Activated naive CD4-positive, alpha-beta T cell treated with anti-CD3 and anti-CD28 coated beads, Interleukin-2, amount 50 U/mL, for 72 hours (primary cell): ENCODE data around the gene TMPRSS15. TPM values are rescaled to one million over a fixed set of nuclear protein-coding genes. Genes with fewer than 3 reads are reported as not detected.
"Not testable (repeated sequence)": the region's sequence is repeated elsewhere in the genome, so short reads cannot be mapped to it uniquely, and the experiment has no call there.

ENCODE experiments used
- ATAC-seq, 2 donors: fragments of 150-1000 bp; cut with Tn5 transposase; 2 replicates each; pipeline ENCODE4 v1.10.0; 2021; ENCODE audit warnings: mild to moderate bottlenecking in 2 of 2, moderate library complexity in 2 of 2
- DNase-seq, 2 donors: peaks; one replicate each; pipeline ENCODE4 v3.0.0; 2021 to 2022; ENCODE audit warnings: low spot score in 2 of 2
- H3K27ac Mint-ChIP-seq, 2 donors: one replicate each; pipeline ENCODE4 v1.8.0; 2022; ENCODE audit warnings: mild to moderate bottlenecking in 2 of 2, mixed read lengths in 2 of 2
- H3K36me3 Mint-ChIP-seq, 2 donors: one replicate each; pipeline ENCODE4 v1.8.0; 2022; ENCODE audit warnings: mixed read lengths in 2 of 2
- H3K9me3 Mint-ChIP-seq, 2 donors: one replicate each; pipeline ENCODE4 v1.8.0; 2022; ENCODE audit warnings: mixed read lengths in 2 of 2
- total RNA-seq, 2 donors: library from RNA; stranded (reverse); gene quantifications; one replicate each; pipeline ENCODE4 v1.2.3, GENCODE V29; 2022

The TMPRSS15 gene
- not detected for total RNA-seq

DNA sequence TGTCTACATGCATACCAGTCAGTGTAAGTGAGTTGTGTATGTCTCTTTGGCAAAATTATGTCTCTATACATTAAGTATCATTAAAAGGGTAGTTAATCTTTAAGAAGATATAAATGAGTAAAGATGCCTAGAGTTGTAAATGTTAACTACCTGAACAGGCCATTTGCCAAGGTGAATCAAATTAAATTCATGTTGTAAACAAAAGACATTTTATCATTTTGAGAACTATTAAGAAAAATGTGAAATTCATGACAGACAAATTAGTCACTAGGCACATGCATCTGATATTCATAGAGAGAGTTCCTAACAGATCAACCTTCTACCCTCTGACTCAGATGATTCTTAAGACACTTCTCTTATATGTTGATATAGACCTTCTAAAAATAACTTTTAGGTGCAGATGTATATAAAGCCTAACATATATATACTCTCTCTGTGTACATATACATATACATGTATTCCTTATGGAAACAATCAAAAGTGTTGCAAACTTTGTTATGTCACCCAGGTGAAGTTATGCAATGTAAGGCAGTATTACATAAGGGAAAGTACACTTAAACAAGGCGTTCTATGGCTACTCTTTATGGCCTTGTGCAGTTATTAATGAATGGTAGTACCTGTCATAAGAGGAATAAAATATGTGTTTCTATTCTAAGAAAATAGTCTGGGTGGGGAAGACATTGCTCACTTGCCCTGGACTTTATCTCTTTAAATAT lies at the start of gene TMPRSS15:
Gene TMPRSS15, minus strand, starts transcription at position 51 of the 716 bp plus-strand sequence. CDS start 163 bp downstream, outside the sequence.
- H3K36me3 Mint-ChIP-seq = no peaks in the 10 kb centered on the region
- no peak for DNase-seq
- H3K27ac Mint-ChIP-seq = no peak within 1 kb of the TSS
- H3K9me3 Mint-ChIP-seq = no peaks in the 10 kb centered on the region
- no peak for ATAC-seq

DNA sequence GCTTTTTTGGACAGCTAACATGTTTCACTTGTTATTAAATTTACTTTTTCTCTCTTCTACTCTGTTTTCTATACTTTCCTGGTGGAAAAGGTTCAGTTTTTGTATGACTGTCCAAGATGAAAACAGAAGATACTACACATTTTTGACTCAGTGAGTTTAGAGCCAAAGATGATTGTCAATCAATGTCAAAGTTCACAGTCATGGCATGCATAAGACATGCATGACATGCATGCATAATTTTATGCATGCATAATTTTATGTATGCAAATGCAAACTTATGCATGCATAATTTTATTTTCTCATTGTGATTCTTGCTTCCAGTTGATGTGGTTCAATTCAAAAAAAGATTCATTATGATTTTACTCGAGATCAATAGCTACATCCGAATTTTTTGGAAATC lies 48.1 kb upstream of the TMPRSS15 start:
- no peak overlapping the region for H3K27ac Mint-ChIP-seq
- ATAC-seq (no peak), DNase-seq (no peak)
- H3K36me3 Mint-ChIP-seq = no peaks in the 10 kb centered on the region
- peaks cover 6 to 7% of the 10 kb centered on the region in 2 donors for H3K9me3 Mint-ChIP-seq

DNA sequence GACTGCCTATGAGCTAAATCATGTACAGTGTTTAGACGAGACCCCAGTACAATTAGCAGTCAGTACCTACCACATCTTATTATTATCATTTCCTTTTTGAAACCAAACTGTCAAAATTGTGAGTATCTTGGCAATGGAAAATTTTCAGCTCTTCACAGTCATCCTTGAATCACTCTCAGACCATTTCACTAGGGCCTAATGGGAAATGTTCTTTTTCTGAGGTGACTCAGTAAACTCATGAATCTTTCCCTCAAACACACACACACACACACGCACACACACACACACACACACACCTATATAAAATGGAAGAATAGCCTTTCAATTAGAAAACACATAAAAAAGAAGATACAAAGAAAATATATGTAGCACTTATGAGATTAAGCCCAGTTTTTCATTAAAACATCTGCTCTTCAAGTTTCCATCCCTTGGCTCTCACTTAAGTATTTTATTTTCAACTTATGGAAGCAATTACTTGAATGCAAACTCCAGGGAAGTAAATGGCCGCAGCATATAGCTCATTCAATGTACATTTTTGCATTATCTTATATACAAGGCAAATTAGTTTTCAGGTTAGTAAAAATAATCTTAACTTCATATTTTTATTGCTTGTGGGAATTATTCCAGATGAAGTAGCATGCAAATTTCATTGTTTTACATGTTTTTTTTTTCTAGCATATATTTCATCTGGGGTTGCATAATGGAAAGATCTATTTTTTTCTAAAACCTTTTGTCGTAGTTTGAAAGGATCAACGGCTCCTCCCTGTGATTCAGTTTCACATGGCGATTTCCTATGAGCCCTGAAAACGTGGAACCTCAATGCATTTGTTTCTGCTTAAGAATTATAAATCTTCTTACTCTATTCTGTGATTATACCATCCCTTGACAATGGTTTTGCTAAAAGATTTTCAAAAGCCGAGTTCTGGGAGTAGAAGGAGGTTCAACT lies 46.3 kb upstream of the TMPRSS15 start:
- Mint-ChIP-seq H3K36me3 (no peaks in the 10 kb centered on the region), H3K27ac (peak overlapping the region in 1 of 2 donors; percentile 25), H3K9me3 (peaks cover 10 to 15% of the 10 kb centered on the region in 2 donors)
- no peak for DNase-seq
- no peak for ATAC-seq

DNA sequence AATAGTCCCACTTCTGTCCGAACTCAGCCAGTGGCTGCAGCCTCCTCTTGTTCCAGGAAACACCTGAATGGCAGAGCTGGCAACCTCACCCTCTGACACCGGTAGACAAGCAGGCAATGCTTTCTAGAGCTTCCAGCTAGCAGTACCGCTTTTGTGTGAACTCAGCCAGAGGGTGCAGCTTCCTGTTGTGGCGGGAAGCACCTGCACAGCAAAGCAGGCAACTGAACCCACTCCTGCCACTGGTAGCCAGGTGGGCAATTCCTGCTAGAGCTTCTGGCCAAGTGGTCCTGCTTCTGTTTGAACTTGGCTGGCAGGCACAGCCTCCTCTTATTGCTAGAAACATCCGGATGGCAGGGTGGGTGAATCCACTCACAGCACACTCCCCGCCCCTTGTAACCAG lies 40.1 kb upstream of the TMPRSS15 start:
- ATAC-seq (no peak), DNase-seq (no peak)
- no peaks in the 10 kb centered on the region for H3K36me3 Mint-ChIP-seq
- peaks cover 17 to 25% of the 10 kb centered on the region in 2 donors for H3K9me3 Mint-ChIP-seq
- H3K27ac Mint-ChIP-seq = no peak overlapping the region

DNA sequence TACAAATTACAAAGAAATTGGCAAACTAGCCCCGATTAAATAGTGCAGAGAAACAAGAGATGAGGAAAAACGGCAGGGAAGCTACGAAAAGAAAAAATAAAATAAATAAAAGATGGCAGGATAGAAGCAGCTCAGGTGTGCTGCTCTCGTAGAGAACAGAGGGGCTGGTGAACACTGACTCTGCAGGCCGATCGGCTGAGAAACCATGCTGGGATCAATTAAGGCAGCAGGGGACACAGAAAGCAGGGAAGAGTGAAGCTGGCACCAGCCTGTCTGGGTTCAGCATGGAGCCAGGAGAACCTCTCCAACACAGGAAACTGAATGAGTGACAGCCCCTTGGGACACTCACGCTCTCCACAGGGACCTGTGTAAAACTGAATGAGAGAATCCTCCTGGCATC lies 39.5 kb upstream of the TMPRSS15 start:
- DNase-seq (no peak), ATAC-seq (no peak)
- no peaks in the 10 kb centered on the region for H3K36me3 Mint-ChIP-seq
- peaks cover 17 to 25% of the 10 kb centered on the region in 2 donors for H3K9me3 Mint-ChIP-seq
- no peak overlapping the region for H3K27ac Mint-ChIP-seq

DNA sequence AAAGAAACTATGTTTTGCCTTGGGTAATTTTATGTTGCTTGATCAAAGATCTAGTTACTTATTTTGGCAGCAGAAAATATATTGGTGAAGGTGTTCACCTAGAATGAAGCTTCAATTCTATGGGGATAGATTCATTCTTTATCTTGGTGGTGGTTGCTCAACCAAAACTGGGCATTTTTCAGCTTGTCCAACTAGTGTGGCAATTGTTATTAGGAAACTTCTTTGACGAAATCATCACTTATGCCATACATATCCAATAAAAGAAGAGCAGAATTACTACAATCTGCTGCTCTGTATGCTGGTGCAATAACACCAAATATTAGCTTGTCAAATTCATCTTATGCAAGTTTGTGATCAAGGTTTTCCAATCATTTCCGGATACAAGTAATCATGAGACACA lies 26.8 kb upstream of the TMPRSS15 start:
- no peak for ATAC-seq
- no peak overlapping the region for H3K27ac Mint-ChIP-seq
- DNase-seq = no peak
- no peaks in the 10 kb centered on the region for H3K9me3 Mint-ChIP-seq
- no peaks in the 10 kb centered on the region for H3K36me3 Mint-ChIP-seq

DNA sequence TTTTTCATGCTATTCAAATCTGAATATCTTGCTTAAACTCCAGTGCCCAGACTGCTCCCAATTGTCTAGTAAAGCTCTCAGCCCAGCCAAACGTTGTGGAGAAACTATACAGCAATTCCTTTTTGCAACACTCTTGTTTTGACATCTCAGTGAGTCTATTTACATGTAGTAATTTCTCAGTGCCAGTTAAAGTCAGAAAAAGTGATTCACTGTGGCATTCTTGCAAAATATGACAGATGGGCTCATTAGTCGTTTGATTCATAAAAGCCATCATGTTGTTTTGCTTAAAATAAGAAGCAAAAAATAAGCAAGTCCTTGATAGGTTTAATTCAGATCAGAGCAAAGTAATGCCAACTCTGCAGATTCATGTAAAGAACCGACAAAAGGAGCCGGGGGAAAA lies 20.7 kb upstream of the TMPRSS15 start:
- H3K36me3 Mint-ChIP-seq = no peaks in the 10 kb centered on the region

DNA sequence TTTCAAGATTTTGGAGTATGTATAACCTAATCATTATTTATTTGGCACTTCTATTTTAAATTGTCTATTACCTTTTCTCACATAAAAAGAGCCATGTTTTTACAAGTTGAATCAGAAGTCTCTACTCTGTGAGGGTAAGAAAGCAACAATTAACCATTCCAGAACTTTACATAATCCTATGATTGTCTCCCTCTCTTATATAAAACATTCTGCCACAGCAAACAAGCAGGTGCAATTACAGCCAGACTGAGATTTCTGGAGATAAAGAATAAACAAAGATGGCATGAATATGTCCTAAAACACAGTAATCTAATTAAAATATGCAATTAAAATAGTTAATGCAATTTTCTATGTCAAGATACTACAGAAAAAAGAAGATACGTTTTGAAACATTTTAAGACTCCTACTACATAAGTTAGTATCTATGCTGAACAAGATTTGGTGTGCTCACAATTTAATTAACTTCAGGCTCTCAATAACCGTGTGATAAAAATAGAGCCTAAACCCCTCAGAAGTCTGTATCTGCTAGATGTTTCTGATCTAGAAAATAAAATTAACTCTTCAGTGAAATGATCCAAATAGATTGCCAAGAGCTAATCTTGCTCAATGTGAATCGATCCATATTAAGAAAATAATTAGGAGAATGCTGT lies 13.7 kb upstream of the TMPRSS15 start:
- no peak for ATAC-seq
- H3K27ac Mint-ChIP-seq = no peak overlapping the region
- no peaks in the 10 kb centered on the region for H3K36me3 Mint-ChIP-seq
- peaks cover 0 to 13% of the 10 kb centered on the region in 2 donors for H3K9me3 Mint-ChIP-seq
- DNase-seq = no peak

More for the DNA sequence above, 20.7 kb upstream of the TMPRSS15 start:
- DNase-seq (no peak), ATAC-seq (no peak)
- Mint-ChIP-seq H3K9me3 (peaks cover 0 to 5% of the 10 kb centered on the region in 2 donors), H3K27ac (no peak overlapping the region)

DNA sequence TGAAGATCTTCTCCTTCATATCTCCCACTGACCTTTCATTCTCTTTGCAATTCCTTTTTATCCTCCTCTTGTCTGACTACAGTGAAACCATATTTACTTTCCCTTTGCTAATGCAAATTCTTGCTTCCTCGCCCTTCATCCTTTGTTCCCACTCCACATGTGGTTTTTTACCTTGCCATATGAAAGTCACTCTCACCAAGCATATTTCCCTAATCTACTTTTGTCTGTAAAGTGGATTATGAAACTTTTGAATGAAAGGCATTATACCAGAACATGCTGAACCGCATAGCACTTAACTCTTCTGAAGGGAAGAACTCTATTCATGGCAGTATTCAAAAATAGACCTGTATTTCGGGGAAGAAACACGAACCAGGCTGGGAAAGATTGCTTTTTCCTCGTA lies 8.0 kb upstream of the TMPRSS15 start:
- no peaks in the 10 kb centered on the region for H3K36me3 Mint-ChIP-seq
- ATAC-seq (no peak), DNase-seq (no peak)
- H3K27ac Mint-ChIP-seq = no peak overlapping the region
- H3K9me3 Mint-ChIP-seq = peaks cover 0 to 8% of the 10 kb centered on the region in 2 donors

DNA sequence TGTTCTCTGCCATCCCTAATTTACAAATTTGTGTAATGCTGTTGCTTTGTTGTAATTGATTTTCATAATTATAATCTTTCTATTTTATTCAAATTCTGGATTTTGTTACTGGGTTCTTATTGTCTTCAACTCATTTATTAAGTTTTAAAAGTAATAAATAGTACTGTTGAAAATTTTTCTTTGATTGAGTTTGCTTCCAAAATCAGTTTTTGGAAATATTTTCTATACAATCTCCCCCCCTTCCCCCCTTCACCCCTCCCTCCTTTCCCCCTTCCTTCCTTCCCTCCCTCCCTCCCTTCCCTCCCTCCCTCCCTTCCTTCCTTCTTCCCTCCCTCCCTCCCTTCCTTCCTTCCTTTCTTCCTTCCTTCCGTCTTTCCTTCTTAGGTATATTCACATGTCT lies 6.0 kb upstream of the TMPRSS15 start:
- ATAC-seq (no peak), DNase-seq (no peak)
- H3K27ac Mint-ChIP-seq = no peak overlapping the region
- H3K9me3 Mint-ChIP-seq = peaks cover 0 to under 1% of the 10 kb centered on the region in 2 donors
- no peaks in the 10 kb centered on the region for H3K36me3 Mint-ChIP-seq

DNA sequence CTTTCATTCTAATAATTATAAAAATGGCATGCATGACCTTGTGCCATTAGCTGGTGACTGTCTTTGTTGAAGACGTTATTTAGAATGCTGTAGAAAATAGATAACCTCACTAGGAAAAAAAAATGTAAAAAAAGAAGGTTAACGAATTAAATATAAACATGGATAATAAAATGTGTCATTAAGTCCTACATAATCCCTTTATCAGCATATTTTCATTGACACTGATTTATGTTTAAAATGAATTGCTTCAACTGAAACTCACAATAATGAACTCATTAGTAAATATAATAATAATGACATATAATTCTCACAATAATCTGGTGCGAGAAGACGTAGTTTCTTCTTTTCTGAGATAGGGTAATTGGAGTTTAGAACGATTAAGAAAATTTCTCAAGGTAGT lies 4.7 kb downstream of the TMPRSS15 start:
- H3K36me3 Mint-ChIP-seq = no peaks in the 10 kb centered on the region
- ATAC-seq (no peak), DNase-seq (no peak)
- no peak overlapping the region for H3K27ac Mint-ChIP-seq
- peaks cover 0 to 4% of the 10 kb centered on the region in 2 donors for H3K9me3 Mint-ChIP-seq

DNA sequence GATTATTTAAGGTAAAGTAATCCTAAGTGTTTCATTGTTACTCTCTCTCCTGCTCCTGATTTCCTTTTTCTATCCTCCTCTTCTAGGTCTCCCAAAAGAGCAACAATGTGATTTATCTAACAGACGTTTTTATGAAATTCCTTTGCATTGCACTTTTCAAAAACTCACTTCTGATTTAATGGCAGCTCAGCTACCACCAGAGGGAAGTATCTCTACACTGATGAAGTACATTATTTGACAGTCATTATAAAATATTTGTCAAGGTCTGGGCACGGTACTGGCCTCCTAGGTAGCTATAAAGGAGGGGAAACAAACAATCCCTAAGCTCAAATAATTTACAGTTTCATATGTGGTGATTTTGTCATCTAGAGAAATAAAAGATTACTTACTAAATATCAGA lies 15.6 kb downstream of the TMPRSS15 start:
- peaks cover 2 to 5% of the 10 kb centered on the region in 2 donors for H3K9me3 Mint-ChIP-seq
- DNase-seq (no peak), ATAC-seq (no peak)
- no peaks in the 10 kb centered on the region for H3K36me3 Mint-ChIP-seq
- H3K27ac Mint-ChIP-seq = no peak overlapping the region

DNA sequence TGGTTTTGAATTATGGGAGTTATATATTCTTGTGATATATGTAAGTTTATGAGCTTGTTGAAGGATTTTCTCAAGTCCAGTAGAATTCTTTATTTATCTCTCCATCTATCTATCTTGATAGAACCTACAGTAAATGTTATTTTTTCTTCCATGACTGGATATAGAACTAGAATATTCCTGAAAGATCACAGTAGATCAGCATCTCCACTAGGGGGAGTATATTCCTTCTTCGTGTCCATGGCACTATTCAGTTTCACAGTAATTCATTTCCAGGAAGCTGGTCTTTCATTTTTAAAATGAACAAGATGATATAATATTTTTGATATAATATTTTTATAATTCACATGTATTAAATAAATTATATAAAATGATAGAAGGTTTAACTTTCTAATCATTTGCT lies 18.8 kb downstream of the TMPRSS15 start:
- ATAC-seq = no peak
- no peak for DNase-seq
- no peak overlapping the region for H3K27ac Mint-ChIP-seq
- H3K9me3 Mint-ChIP-seq = no peaks in the 10 kb centered on the region
- H3K36me3 Mint-ChIP-seq = no peaks in the 10 kb centered on the region

DNA sequence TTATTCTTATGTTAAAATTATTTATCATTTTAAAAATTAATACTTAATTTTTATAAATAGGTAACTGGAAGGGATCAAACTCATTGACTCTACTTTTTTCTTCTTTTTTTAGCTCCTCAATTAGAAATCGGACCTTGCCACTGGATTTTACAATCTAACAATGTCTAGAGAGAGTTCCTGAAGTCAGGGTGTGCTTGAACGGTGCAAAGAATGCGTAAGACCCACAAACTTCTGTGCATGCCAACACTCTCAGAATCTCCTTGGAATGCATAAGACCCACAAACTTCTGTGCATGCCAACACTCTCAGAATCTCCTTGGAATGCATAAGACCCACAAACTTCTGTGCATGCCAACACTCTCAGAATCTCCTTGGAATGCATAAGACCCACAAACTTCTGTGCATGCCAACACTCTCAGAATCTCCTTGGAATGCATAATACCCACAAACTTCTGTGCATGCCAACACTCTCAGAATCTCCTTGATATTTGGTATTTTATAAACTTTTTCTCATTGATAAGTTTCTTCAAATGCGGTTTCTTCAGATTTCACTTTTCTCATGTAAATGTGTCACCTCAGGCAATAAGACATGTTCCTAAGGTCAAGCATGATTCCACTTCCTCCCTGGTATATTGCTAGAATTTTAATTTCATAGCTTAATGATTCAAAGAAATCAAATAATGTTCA lies 20.5 kb downstream of the TMPRSS15 start:
- not testable (repeated sequence) for H3K36me3 Mint-ChIP-seq, DNase-seq, H3K27ac Mint-ChIP-seq, ATAC-seq, H3K9me3 Mint-ChIP-seq

DNA sequence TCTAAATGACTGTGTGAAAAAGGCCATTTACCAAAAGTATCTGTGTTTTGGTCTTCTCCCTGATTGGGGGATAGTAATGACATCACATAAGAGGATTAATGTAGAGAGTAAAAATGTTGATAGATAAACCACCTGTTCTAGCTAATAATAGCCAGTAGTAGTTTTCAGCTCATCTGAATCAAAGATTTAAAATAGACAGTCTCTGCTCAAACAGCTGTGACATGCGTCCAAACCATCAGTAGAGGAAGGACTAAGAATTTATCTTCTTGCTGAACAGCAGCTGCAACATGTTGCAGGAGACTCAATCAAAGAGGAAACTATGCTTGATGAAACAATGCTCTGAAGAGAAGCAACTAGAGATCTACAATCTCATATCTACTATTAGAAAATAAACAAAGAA lies 21.4 kb downstream of the TMPRSS15 start:
- Mint-ChIP-seq H3K27ac (no peak overlapping the region), H3K9me3 (no peaks in the 10 kb centered on the region), H3K36me3 (no peaks in the 10 kb centered on the region)
- DNase-seq (no peak), ATAC-seq (no peak)

DNA sequence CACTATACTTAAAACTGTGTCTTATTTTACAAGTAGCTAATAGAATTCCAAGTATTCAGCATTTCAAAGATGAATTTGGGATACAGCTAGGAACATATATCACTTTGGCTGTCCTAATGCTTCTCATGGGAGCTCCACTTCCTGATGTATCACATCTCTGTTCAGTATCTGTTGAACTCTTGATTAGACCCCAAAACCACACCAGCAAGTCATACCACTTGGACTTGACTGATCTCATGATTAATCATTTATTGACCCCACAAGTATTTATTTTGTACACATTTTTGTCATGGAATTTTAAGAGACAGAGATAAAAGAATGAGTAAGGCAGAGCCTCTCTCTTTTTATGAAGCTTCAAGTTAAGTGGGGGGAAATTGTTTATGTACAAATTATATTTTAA lies 30.0 kb downstream of the TMPRSS15 start:
- DNase-seq = no peak
- Mint-ChIP-seq H3K27ac (no peak overlapping the region), H3K9me3 (no peaks in the 10 kb centered on the region), H3K36me3 (no peaks in the 10 kb centered on the region)
- ATAC-seq = no peak

DNA sequence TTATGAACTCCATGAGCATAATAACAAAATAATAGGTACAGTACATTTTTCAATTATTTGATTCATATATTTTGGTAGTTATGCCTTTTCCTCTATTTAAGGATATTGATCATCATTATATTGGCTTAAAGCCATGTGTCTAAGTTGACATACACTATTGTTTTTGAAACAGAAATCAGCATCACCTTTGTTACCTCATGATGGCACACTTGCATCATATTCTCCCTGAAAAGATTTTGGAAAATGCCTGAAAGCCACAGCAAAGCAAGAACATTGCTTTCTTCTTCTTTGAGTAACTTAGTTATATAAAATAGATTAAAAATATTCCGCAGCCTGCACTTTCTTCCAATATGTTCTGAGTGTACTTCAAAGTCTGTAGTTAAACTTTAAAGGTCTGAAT lies 33.3 kb downstream of the TMPRSS15 start:
- Mint-ChIP-seq H3K36me3 (no peaks in the 10 kb centered on the region), H3K9me3 (no peaks in the 10 kb centered on the region), H3K27ac (no peak overlapping the region)
- no peak for DNase-seq
- no peak for ATAC-seq
